Thyroid gland (tissue), 4 donors: Measurements from ENCODE around the gene SBSN. TPM values are rescaled to one million over a fixed set of nuclear protein-coding genes. Genes with fewer than 3 reads are reported as not detected.
A peak's percentile ranks its signal among the peaks of the same experiment; 100 is the strongest.

Source experiments
- DNase-seq, 2 donors: peaks; one replicate each; pipeline ENCODE4 v3.0.0-alpha.2; 2019
- H3K27ac ChIP-seq, 3 donors: fragments of 200-600 bp; sonication (generic); 1 replicate in 2 of 3; 2 replicates in 1 of 3; pipeline ENCODE4 v1.5.1; 2016 to 2019; ENCODE audit warnings: mild to moderate bottlenecking in 1 of 3, moderate library complexity in 1 of 3
- H3K27me3 ChIP-seq: fragments of 200-600 bp; sonication (generic); one replicate; pipeline ENCODE4 v1.5.1; 2019
- H3K36me3 ChIP-seq, 2 donors: fragments of 200-600 bp; sonication (generic); one replicate each; pipeline ENCODE4 v1.5.1; 2016 to 2019
- H3K4me1 ChIP-seq, 2 donors: fragments of 200-600 bp; sonication (generic); one replicate each; pipeline ENCODE4 v1.5.1; 2017 to 2019
- H3K4me3 ChIP-seq, 3 donors: fragments of 200-600 bp; sonication (generic); replicated peaks in 1 of 3; 1 replicate in 2 of 3; 2 replicates in 1 of 3; pipeline ENCODE4 v1.5.1; 2016; ENCODE audit warnings: mild to moderate bottlenecking in 1 of 3
- H3K9me3 ChIP-seq: fragments of 200-600 bp; sonication (generic); one replicate; pipeline ENCODE4 v1.5.1; 2017
- POLR2A ChIP-seq, 2 donors: fragments of 450-650 bp; IDR thresholded peaks; one replicate each; pipeline ENCODE4 v1.6.1; 2017; ENCODE audit warnings: antibody characterized with exemption in 2 of 2, mild to moderate bottlenecking in 2 of 2, moderate library complexity in 1 of 2
- WGBS, 2 donors: methylation state at CpG; one replicate each; pipeline ENCODE4 v1.1.5; 2017; 5-methylcytosine and 5-hydroxymethylcytosine counted together
- intact Hi-C: fragments of 100-400 bp; cut with DNase I; formaldehyde crosslinking; loops from one replicate; pipeline ENCODE4 v1.15.1; 2023
- total RNA-seq, 4 donors: library from RNA; depleted of rRNA; stranded (reverse); fragments of >200 nt; gene quantifications; one replicate each; pipeline ENCODE4 v1.2.3, GENCODE V29; 2016
- TF ChIP-seq, protein P1 (sequence below), 6 experiments: fragments of 200-600 bp in 3 of 6; fragments of 450-650 bp in 3 of 6; sonication (generic) in 3 of 6; IDR thresholded peaks; one replicate each; pipeline ENCODE4 v1.5.1; 2016 to 2019; ENCODE audit warnings: antibody characterized with exemption in 6 of 6, mild to moderate bottlenecking in 2 of 6, inconsistent platforms in 1 of 6, moderate library complexity in 1 of 6

Gene SBSN
- total RNA-seq, 4 donors from 2014 or later = 1.2 TPM; not detected in 3

DNA sequence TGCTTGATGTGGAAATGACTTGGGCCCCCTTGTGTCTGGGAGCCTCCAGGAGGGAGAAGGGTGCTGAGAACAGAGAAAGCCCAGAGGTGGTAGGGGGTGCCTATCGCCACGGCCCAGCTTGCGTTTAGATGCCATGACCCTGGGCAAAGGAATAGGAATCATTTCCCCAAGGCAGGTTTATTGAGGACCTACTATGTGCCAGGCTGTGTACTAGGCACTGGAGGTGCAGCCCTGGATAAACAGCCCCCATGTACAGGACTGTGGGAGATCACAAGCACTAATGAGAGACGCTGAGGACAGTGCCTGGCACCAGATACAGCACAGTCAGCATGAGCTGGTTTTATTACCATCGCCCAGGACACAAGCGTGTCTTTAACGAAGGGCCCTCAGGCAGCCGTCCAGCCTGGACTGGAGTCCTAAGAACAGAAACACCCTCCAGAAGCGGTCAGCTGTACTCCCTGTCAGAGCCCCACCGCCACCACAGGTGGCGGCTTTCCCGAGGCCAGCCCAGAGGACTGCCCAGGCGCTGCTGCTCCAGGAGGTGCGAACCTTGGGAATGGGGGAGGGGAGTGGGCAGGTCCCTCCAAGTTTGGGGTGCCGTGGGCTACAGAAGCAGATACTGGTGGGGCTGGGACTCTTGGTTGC lies 21.9 kb upstream of the SBSN start:
- H3K36me3 ChIP-seq = no peaks in the 10 kb centered on the region
- H3K4me3 ChIP-seq = no peak overlapping the region
- peaks cover 30 to 74% of the 10 kb centered on the region in 2 donors for H3K4me1 ChIP-seq
- WGBS, 2 donors = 52 to 65% methylated on average over 6 of the region's 15 CpGs
- peak; percentile 99 for DNase-seq
- no peaks in the 10 kb centered on the region for H3K9me3 ChIP-seq
- H3K27me3 ChIP-seq = no peaks in the 10 kb centered on the region
- TF ChIP-seq POLR2A (IDR thresholded peaks at IDR 0.05) = peak in 1 of 2 donors; percentile 23
- TF ChIP-seq, protein P1, sequence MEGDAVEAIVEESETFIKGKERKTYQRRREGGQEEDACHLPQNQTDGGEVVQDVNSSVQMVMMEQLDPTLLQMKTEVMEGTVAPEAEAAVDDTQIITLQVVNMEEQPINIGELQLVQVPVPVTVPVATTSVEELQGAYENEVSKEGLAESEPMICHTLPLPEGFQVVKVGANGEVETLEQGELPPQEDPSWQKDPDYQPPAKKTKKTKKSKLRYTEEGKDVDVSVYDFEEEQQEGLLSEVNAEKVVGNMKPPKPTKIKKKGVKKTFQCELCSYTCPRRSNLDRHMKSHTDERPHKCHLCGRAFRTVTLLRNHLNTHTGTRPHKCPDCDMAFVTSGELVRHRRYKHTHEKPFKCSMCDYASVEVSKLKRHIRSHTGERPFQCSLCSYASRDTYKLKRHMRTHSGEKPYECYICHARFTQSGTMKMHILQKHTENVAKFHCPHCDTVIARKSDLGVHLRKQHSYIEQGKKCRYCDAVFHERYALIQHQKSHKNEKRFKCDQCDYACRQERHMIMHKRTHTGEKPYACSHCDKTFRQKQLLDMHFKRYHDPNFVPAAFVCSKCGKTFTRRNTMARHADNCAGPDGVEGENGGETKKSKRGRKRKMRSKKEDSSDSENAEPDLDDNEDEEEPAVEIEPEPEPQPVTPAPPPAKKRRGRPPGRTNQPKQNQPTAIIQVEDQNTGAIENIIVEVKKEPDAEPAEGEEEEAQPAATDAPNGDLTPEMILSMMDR (IDR thresholded peaks at IDR 0.05) = peak in 3 of 6 experiments; percentile 15 to 24 (median 23)
- intact Hi-C loops = loop anchor here (5.0 kb wide), 2 partner anchors 42 to 167 kb away; partner anchors contain the start of gene KMT2B
- H3K27ac ChIP-seq = peak overlapping the region; percentile 24 to 93 (median 87)

GRCh38 chr19:35549174-35549788 lies 21.2 kb upstream of the SBSN start:
- Histone ChIP-seq H3K4me1 (peaks cover 37 to 72% of the 10 kb centered on the region in 2 donors), H3K27me3 (no peaks in the 10 kb centered on the region), H3K27ac (peak overlapping the region; percentile 24 to 93 (median 87)), H3K9me3 (no peaks in the 10 kb centered on the region), H3K36me3 (no peaks in the 10 kb centered on the region), H3K4me3 (no peak overlapping the region)
- WGBS, 2 donors = 16 to 20% methylated on average over 6 of the region's 6 CpGs
- intact Hi-C loops = loop anchor here (5.0 kb wide), 2 partner anchors 43 to 168 kb away; partner anchors contain the start of gene KMT2B
- peak; percentile 67 to 79 for DNase-seq
- no peak for TF ChIP-seq POLR2A (IDR thresholded peaks at IDR 0.05)
- TF ChIP-seq, protein P1 (IDR thresholded peaks at IDR 0.05) = peak; percentile 59 to 90 (median 76)

GRCh38 chr19:35546532-35546931 lies 18.4 kb upstream of the SBSN start:
- Histone ChIP-seq H3K36me3 (no peaks in the 10 kb centered on the region), H3K4me1 (peaks cover 37 to 54% of the 10 kb centered on the region in 2 donors), H3K27ac (no peak overlapping the region), H3K27me3 (no peaks in the 10 kb centered on the region), H3K4me3 (peak overlapping the region in 2 of 3 donors; percentile 75 to 76), H3K9me3 (no peaks in the 10 kb centered on the region)
- intact Hi-C loops = loop anchor here (5.0 kb wide), 2 partner anchors 46 to 171 kb away; partner anchors contain the start of gene KMT2B
- no peak for DNase-seq
- TF ChIP-seq, protein P1 (IDR thresholded peaks at IDR 0.05) = no peak
- no peak for TF ChIP-seq POLR2A (IDR thresholded peaks at IDR 0.05)
- 81 to 86% methylated on average over 7 to 8 of the region's 8 CpGs for whole genome bisulfite sequencing, 2 donors

- Histone ChIP-seq H3K36me3 (no peaks in the 10 kb centered on the region), H3K27me3 (no peaks in the 10 kb centered on the region), H3K27ac (peak overlapping the region in 2 of 3 donors; percentile 75 to 80), H3K4me1 (peaks cover 30 to 48% of the 10 kb centered on the region in 2 donors), H3K4me3 (peak overlapping the region; percentile 75 to 88 (median 76)), H3K9me3 (no peaks in the 10 kb centered on the region)
- 5 to 6% methylated on average over 16 to 20 of the region's 27 CpGs for WGBS, 2 donors
- TF ChIP-seq, protein P1 (IDR thresholded peaks at IDR 0.05) = no peak
- no peak for TF ChIP-seq POLR2A (IDR thresholded peaks at IDR 0.05)
- peak; percentile 55 to 62 for DNase-seq
- intact Hi-C loops = loop anchor here (5.0 kb wide), 2 partner anchors 46 to 171 kb away; partner anchors contain the start of gene KMT2B
Observed at GRCh38 chr19:35545855-35546381, 17.8 kb upstream of the SBSN start.
